ENCODE results near the gene FOXJ1. TPM values are rescaled to one million over a fixed set of nuclear protein-coding genes. Genes with fewer than 3 reads are reported as not detected.

Gene FOXJ1
- not detected in 2 replicates for total RNA-seq

GRCh38 chr17:76141212-76142038 lies at the start of gene FOXJ1:
Gene FOXJ1, minus strand, starts transcription at chr17:76141245. Its CDS starts 850 bp downstream, at chr17:76140395.

DNA sequence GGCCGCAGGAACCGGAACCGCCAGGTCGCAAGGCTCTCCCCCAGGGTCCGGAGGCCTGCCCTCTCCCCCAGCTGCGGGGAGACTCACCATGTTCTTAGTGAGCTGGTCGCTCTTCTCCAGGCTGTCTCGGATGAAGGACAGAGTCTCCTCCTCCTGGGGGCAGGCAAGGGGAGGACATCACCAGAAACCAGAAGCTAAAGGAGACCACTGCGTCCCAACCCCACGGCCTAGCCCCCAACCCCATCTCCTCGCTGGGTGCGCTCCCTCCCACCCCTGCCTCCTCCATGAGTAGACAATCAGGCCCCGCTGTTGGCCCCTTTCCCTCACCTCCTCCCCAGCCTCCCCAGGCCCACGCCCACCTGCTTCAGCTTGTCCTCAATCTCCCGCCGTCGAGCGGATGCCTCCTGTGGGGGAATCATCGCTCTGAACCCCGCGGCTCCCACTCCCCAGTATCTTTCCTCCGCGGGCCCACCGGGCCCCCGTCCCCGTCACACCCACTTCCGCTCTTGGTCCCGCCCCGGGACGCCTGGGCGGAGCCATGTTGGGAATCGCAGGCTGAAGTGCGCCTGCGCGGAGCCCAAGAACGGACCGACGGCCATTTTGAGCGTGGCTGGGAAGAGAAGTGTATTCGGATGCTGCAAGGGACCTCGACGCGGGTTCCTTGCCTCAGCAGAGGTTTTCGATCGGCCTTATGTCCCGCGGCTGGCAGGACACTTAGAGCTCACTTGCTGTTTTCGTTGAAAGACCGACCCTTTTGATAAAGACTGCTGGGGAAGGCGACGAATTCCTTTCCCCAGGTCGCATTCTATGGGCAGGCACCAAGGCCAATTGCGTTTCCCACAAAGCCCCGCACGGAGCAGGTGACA lies 37.5 kb downstream of the FOXJ1 start, which contains the start of gene EXOC7:
EXOC7 (minus strand) TSS at position 514 of the 866 bp plus-strand sequence; CDS start at position 419, 95 bp downstream.

Other genes starting within 250 kb of the FOXJ1 start
- 18.1 and 25.3 TPM in 2 replicates for gene TRIM65, start 244.3 kb downstream of the FOXJ1 start, total RNA-seq
- gene MRPL38, start 236.4 kb downstream of the FOXJ1 start, total RNA-seq, result 33.5 TPM in 2 replicates
- 11.3 and 18.5 TPM in 2 replicates for gene FBF1, start 200.2 kb downstream of the FOXJ1 start, total RNA-seq
- gene ACOX1, start 162.1 kb downstream of the FOXJ1 start, total RNA-seq, result 37.3 and 72.5 TPM in 2 replicates
- gene TEN1, start 162.0 kb downstream of the FOXJ1 start, total RNA-seq, result 12.9 and 20.5 TPM in 2 replicates
- 0.68 and 1.8 TPM in 2 replicates for gene CDK3, start 140.4 kb downstream of the FOXJ1 start, total RNA-seq
- 40.3 and 69.8 TPM in 2 replicates for gene EVPL, start 113.9 kb downstream of the FOXJ1 start, total RNA-seq
- 44.1 and 75.0 TPM in 2 replicates for gene SRP68, start 68.7 kb downstream of the FOXJ1 start, total RNA-seq
- gene GALR2, start 66.5 kb downstream of the FOXJ1 start, total RNA-seq, result 0.14 TPM in 1 of 2 replicates, not detected in the other
- not detected in 2 replicates for gene ZACN, start 62.1 kb downstream of the FOXJ1 start, total RNA-seq
- 36.2 and 66.5 TPM in 2 replicates for gene EXOC7, start 37.5 kb downstream of the FOXJ1 start, total RNA-seq
- gene RNF157, start 99.2 kb upstream of the FOXJ1 start, total RNA-seq, result under 0.01 TPM in 1 of 2 replicates, not detected in the other
- 7.9 and 10.5 TPM in 2 replicates for gene UBALD2, start 124.1 kb upstream of the FOXJ1 start, total RNA-seq
- 1.7 and 5.1 TPM in 2 replicates for gene QRICH2, start 167.0 kb upstream of the FOXJ1 start, total RNA-seq
- 28.4 and 55.9 TPM in 2 replicates for gene PRPSAP1, start 212.7 kb upstream of the FOXJ1 start, total RNA-seq
- 70.4 and 72.0 TPM in 2 replicates for gene SPHK1, start 243.4 kb upstream of the FOXJ1 start, total RNA-seq

Measured in nasal cavity respiratory epithelium epithelial cell of viscerocranial mucosa (primary cell).